ENCODE results near the gene OR13J1. TPM values are rescaled to one million over a fixed set of nuclear protein-coding genes. Genes with fewer than 3 reads are reported as not detected.
A peak's percentile ranks its signal among the peaks of the same experiment; 100 is the strongest.

OR13J1 gene
- total RNA-seq, 1 experiment from 2014 or later = not detected

- no peak for DNase-seq (ENCODE audit: low read depth)
These were observed 10.2 kb downstream of the OR13J1 start for GRCh38 chr9:35859990-35860339.

GRCh38 chr9:35859310-35859989 is 10.8 kb downstream of the OR13J1 start:
- peak; percentile 74 for DNase-seq (ENCODE audit: low read depth)

GRCh38 chr9:35858458-35858857 is 11.7 kb downstream of the OR13J1 start:
- DNase-seq (ENCODE audit: low read depth) = no peak

- DNase-seq (ENCODE audit: low read depth) = no peak
These were observed 13.3 kb downstream of the OR13J1 start for GRCh38 chr9:35856882-35857281.

GRCh38 chr9:35856206-35856605 is 14.0 kb downstream of the OR13J1 start:
- no peak for DNase-seq (ENCODE audit: low read depth)

GRCh38 chr9:35854091-35854762 is 16.0 kb downstream of the OR13J1 start:
- no peak for DNase-seq (ENCODE audit: low read depth)

- DNase-seq (ENCODE audit: low read depth) = no peak
These were observed 17.0 kb downstream of the OR13J1 start for GRCh38 chr9:35852876-35853865.

- no peak for DNase-seq (ENCODE audit: low read depth)
These were observed 17.9 kb downstream of the OR13J1 start for GRCh38 chr9:35852267-35852815.

GRCh38 chr9:35847792-35848572 is 22.2 kb downstream of the OR13J1 start:
- DNase-seq (ENCODE audit: low read depth) = peak; percentile 92

GRCh38 chr9:35845824-35846771 is 24.1 kb downstream of the OR13J1 start:
- DNase-seq (ENCODE audit: low read depth) = no peak

GRCh38 chr9:35844628-35845270 is 25.5 kb downstream of the OR13J1 start:
- DNase-seq (ENCODE audit: low read depth) = peak; percentile 94

GRCh38 chr9:35842795-35843194 is 27.4 kb downstream of the OR13J1 start:
- no peak for DNase-seq (ENCODE audit: low read depth)

- no peak for DNase-seq (ENCODE audit: low read depth)
These were observed 28.0 kb downstream of the OR13J1 start for GRCh38 chr9:35842020-35842745.

- DNase-seq (ENCODE audit: low read depth) = no peak
These were observed 28.6 kb downstream of the OR13J1 start for GRCh38 chr9:35841645-35841900.

GRCh38 chr9:35840881-35841644 is 29.1 kb downstream of the OR13J1 start:
- DNase-seq (ENCODE audit: low read depth) = no peak

GRCh38 chr9:35839926-35840325 is 30.3 kb downstream of the OR13J1 start:
- no peak for DNase-seq (ENCODE audit: low read depth)

GRCh38 chr9:35836595-35836994 is 33.6 kb downstream of the OR13J1 start:
- DNase-seq (ENCODE audit: low read depth) = no peak

- DNase-seq (ENCODE audit: low read depth) = no peak
These were observed 34.4 kb downstream of the OR13J1 start for GRCh38 chr9:35835766-35836165.
